Epidermal melanocyte (primary cell): ENCODE measurements around the gene RPS6KC1.
"Not testable (repeated sequence)": the region's sequence is repeated elsewhere in the genome, so short reads cannot be mapped to it uniquely, and the experiment has no call there.

Source experiments
- DNase-seq: peaks from one replicate; pipeline ENCODE4 v3.0.0; 2011; ENCODE audit warnings: low spot score; ENCODE audit not compliant: insufficient read length

RPS6KC1 gene, protein sequence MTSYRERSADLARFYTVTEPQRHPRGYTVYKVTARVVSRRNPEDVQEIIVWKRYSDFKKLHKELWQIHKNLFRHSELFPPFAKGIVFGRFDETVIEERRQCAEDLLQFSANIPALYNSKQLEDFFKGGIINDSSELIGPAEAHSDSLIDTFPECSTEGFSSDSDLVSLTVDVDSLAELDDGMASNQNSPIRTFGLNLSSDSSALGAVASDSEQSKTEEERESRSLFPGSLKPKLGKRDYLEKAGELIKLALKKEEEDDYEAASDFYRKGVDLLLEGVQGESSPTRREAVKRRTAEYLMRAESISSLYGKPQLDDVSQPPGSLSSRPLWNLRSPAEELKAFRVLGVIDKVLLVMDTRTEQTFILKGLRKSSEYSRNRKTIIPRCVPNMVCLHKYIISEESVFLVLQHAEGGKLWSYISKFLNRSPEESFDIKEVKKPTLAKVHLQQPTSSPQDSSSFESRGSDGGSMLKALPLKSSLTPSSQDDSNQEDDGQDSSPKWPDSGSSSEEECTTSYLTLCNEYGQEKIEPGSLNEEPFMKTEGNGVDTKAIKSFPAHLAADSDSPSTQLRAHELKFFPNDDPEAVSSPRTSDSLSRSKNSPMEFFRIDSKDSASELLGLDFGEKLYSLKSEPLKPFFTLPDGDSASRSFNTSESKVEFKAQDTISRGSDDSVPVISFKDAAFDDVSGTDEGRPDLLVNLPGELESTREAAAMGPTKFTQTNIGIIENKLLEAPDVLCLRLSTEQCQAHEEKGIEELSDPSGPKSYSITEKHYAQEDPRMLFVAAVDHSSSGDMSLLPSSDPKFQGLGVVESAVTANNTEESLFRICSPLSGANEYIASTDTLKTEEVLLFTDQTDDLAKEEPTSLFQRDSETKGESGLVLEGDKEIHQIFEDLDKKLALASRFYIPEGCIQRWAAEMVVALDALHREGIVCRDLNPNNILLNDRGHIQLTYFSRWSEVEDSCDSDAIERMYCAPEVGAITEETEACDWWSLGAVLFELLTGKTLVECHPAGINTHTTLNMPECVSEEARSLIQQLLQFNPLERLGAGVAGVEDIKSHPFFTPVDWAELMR

DNA sequence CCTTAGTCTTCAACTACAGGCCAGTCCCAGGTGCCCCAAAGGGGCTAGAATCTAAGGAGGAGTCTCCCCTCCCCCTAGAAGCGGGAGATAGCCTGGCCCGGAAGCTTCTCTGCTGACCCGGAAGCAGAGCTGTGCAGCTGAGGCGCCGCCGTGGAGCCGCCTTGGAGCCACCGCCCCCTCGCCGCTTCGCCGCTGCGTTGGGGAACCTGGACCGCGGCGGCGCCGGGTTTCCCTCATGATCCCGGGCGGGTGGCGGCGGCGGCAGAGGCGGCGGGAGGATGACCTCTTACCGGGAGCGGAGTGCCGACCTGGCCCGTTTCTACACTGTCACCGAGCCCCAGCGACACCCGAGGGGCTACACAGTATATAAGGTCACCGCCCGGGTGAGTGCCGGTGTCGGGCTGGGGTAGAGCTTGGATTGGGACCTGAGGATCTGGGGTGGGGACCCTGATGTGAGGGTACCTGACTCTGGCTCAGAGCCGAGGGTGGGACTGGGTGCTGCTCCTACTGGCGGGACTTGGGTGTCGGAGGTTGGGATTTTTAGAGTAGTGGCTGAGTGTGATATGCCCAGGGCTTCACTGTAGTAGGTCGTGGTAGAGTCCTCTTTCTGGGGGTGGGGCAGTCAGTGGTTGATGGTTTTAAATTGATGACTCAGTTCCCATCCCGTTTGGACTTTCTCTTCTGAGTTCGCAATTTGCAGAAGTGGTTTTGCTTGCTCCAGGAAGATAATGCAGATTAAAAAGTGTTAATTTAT lies at the start of gene RPS6KC1:
RPS6KC1 (plus strand) TSS at position 115 of the 754 bp plus-strand sequence; CDS start at position 279, 164 bp downstream.
- DNase-seq: peak; percentile 82

DNA sequence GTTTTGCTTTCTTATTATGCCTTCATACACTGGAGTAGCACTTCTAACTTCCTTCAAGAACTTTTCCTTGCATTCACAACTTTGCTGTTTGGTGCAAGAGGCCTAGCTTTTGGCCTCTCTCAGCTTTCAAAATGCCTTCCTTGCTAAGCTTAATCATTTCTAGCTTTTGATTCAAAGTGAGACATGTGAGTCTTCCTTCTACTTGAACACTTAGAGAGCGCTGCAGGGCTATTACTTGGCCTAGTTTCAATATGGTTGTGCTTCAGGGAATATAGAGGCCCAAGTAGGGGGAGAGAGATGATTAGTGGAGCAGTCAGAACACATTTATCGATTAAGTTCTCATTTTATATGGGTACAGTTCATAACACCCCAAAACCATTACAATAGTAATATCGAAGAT lies 47.8 kb upstream of the RPS6KC1 start:
- DNase-seq: no peak

DNA sequence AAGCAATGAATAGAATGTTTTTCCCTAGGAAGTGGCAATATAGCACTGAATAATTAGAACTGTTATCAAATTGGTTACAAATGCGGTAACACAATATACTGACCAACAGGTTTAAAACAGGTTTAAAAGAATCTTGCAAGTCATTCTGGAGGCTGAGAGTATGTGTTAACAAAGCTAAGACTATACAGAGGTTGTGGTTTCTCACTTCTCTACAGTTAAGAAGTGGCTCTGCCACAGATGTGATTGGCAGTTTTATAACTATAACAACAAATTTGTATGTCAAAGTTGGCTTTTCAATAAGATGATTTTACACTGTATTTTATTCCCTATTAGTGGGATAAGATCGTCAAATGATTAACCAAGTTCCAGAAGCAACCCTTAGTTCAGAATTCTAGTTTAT lies 42.5 kb upstream of the RPS6KC1 start:
- no peak for DNase-seq

DNA sequence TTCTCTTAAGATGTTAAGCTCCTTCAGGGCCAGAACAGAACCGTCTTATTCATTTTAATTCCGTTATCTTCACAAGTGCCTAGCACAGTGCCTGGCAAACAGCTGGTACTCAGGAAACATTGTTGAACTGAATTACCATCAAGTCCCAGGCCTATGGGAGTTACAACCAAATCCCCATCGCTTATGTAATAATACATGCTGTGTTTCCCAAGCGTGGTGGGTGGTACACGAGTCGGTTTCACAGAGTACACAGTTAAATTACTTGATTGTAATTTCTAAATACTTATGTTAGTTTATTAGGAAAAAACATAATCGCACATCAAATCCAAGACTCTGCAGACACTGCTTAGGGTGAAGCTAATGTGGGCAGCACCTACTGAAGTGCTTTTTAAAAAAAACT lies 36.4 kb upstream of the RPS6KC1 start:
- DNase-seq: no peak

DNA sequence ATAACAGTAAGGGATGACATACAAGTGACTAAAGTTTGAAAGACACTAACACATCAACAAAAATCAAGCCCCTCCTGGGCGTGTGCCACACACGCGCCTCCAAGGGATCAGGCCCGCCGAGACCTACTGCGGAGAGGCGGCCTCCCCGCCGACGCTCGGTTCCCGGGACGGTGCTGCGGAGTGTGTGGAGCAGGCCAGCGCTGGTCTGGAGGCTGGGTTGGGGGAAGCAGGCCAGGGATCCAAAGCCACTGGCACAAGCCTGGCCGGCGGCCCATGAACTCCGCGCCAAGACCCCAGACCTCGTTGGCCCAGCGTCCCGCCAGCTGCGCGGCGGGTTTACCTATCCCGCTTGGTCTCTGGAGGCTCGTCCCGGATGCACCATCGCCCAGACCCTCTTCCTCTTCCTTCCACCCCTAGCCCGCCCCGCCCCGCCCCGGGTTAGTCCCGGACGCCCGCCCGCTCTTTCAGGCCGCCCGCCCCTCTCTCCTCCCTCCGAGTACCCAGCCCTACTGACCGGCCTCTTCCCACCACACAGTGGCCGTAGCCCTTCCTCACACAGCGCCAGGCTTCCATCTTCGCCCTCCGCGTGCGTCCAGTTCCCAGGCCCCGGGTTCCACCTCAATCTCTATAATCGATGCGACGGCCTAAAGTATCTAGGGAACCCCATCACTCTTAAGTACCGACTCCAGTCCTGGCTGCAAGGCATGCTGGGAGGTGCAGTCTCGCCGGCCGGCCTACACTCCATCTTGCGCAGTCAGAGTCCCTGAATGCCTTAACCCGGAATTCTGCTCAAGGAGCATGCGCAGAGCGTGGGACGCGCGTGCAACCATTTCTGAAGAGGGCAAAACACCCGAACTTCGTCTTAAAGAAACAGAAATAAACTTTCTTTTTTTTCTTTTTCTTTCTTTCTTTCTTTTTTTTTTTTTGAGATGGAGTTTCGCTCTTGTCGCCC lies 35.7 kb upstream of the RPS6KC1 start, which contains the start of gene ANGEL2:
ANGEL2 (minus strand) TSS at position 769 of the 952 bp plus-strand sequence; CDS start at position 573, 196 bp downstream.
- peak; percentile 87 for DNase-seq

DNA sequence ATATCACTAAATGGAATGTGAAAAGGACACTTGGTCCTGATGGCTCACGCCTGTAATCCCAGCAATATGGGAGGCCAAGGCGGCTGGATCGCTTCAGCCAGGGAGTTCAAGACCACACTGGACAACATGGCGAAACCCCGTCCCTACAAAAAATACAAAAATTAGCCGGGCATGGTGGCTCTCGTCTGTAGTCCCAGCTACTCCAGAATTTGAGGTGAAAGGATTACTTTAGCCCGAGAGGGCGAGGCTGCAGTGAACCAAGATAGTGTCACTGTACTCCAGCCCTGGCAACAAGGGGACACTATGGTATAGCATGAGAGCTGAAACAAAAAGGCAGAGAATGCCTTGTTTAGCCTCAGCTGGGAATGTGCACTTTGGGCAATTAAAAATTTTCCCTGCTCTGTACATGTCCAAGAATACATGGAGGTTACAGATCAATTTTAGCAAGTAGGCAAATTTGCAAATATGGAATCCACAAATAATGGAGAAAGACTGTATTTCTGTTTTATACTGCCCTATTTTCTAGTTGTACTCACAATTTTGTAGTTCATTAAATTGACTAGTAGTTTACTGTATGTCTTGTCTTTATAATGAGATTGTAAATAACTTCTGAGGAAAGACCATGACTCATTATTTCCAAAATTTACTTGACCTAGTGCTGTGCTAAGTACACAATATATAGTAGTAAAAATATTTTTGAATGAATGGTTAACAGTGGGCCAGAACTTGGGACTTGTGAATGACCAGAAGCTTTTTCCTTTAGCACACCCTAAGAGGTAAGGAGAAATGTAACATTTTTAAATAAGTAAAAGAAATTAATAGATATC lies 33.4 kb upstream of the RPS6KC1 start:
- no peak for DNase-seq

DNA sequence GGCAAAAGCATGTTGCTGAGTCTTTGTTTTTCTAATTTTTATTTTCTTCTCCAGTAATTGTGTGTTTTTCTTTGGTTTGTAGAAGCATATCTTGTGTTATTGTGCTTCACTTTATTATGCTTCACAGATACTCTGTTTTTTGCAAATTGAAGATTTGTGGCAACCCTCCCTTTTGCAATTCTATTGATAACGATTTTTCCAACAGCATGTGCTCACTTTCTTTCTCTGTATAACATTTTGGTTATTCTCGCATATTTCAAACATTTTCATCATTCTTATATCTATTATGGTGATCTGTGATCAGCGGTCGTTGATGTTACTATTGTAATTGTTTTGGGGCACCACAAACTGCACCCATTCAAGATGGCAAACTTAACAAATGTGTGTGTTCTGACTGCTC lies 31.6 kb upstream of the RPS6KC1 start:
- no peak for DNase-seq

DNA sequence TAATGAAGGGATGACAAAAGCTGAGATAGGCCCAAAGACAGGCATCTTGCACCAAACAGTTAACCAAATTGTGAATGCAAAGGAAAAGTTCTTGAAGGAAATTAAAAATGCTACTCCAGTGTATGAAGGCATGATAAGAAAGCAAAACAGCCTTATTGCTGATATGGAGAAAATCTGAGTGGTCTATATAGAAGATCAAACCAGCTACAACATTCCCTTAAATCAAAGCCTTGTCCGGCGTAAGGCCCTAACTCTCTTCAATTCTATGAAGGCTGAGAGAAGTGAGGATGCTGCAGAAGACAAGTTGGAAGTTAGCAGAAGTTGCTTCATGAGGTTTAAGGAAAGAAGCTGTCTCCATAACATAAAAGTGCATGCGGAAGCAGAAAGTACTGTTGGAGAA lies 31.0 kb upstream of the RPS6KC1 start:
- DNase-seq: no peak

DNA sequence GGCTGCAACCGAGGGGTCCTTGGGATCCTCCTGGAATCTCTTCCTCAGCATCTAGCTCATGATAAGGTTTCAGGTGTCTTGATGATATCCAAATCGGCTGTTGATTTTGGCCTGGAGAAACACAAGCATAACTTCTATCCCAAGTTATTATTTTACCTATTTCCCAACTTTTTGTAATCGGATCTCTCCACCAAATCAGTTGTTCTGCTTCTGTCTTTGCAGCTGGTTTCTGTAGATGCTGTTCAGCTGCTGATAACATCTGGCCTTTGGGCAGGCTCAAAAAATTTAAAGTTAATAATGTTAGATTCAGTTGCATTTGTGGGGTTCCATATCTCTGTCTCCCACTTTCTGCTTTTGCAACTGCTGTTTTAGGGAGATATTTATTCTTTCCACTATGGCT lies 24.0 kb upstream of the RPS6KC1 start:
- DNase-seq: not testable (repeated sequence)

DNA sequence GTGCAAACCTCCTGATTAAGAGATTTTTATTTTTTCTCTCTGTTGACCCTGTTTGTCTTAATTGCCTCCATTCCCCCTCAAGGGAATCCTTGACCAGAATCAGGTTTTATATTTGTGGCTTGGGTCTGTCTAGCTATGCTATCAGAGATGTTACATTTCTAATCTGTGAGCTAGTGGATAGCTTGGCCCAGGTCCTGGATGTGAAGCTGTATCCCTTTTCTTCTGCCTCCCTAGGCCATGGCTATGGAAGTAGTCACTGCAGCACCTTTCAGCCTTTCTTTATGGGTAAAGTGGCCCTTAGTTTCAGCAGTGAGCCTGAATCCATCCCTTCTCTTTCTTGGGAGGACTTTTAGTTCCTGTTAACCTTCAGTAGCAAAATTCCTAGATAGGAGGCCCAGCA lies 18.4 kb upstream of the RPS6KC1 start:
- no peak for DNase-seq

DNA sequence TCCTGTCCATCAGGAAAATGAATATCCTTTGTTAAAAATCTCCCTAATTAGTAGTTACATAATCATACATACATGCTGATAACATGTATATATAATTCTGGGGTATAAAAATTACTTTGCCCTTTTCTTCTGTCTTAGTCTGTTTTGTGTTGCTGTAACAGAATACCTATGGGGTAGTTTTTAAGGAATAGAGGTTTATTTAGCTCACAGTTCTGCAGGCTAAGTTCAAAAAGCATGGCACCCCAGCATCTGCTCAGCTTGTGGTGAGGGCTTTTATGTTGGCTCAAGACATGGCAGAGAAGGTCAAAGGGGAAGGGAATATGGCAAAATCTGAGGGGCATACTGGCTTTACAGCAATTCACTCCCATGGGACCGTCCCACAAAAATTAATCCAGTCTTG lies 16.3 kb upstream of the RPS6KC1 start:
- DNase-seq: no peak

DNA sequence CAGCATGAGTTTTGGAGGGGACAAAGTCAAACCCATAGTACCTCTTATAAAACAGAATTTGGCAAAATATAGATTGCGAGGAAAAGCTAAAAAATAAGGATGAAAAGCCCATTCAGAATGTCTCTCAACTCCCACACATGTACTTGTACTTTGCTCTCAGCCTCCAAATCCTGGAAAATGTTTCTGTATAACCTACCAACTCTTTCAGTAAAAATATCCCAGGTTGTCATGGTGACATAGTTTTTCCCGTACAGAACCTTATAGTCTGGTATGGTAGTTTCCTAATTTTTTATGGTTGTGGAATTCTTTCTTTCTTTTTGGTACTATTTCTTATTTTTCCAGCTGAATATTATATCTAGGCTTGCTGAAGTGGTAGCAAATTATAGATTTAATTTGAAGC lies 15.5 kb upstream of the RPS6KC1 start:
- no peak for DNase-seq

DNA sequence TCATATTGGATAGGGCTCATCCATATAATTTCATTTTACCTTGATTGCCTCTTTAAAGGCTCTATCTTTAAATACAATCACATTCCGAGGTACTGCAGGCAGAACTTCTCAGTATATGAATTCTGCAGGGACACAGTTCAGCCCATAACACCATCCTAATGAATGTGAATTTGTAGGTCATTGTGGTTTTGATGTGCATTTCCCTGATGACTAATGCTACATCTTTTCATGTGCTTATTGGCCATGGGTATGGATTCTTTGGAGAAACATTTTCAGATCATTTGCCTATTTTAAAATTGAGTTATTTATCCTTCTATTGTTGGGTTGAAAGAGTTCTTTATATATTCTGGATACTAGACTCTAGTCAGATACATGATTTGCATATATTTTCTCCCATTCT lies 9.6 kb upstream of the RPS6KC1 start:
- DNase-seq: no peak

DNA sequence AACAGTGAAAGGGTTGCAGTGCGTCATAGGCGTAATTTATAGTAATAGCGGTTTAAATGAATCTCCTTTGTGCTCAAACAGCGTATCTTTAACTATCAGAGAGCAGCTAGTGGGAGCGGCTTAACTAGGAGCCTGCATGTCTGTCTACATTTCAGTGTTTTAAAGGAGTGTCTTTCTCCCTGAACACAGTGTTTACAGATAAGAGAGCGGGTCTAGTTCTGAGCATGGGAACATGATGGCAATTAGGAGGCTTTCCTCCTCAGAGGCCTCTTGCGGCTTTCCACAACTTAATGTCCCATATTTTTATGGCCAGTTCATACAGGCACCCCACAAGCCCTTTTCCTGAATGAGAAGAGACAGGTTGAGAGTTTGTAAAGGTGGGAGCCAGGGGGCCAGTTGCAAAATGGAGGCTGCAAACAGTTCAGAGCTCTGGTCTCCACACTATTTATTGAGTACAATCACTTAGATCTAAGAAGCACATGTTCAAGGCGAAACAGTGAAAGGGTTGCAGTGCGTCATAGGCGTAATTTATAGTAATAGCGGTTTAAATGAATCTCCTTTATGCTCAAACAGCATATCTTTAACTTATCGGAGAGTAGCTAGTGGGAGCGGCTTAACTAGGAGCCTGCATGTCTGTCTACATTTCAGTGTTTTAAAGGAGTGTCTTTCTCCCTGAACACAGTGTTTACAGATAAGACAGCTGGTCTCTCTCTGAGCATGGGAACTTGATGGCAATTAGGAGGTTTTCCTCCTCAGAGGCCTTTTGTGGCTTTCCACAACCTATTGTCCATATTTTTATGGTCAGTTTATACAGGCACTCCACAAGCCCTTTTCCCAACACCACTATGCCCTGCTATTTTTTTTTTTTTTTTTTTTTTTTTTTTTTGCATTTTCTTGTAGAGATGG lies 5.5 kb upstream of the RPS6KC1 start:
- not testable (repeated sequence) for DNase-seq

DNA sequence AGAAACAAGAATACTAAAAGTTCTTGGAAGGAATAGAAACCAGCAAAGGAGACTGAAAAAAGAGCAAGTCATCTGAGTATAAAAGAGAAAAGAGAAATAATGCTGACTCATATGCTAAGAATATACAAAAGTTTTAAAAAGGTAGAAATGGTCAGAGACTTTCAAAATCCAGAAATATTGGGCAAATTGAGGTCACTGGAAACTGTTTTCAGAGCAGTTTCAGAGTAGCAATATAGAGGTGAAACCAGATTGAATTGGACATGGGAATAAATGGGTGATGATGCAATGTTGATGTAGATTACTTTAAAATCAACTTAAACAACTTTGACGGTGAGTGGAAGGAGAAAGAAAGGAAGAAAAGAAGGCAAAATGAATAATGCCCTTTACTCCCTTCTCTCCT lies 1.8 kb upstream of the RPS6KC1 start:
- no peak for DNase-seq

DNA sequence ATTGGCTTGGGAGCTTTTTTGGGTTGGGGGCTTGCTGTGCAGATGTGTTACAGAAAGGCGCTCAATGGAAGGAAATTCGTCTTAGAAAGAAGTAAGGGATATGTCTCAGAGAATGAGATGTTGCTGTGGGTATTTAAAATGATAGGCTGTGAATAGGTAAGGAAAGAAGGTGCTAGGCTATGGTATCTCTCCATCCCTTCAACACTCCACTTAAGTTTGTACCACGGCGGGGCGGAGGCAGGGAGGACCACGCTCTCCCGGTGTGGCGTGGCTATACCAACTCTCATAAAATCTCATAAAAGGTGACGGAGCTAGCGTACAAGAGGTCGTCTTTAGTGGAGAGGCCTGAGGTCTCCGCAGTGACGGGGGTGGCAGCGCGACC lies 305 bp upstream of the RPS6KC1 start:
- DNase-seq: no peak

DNA sequence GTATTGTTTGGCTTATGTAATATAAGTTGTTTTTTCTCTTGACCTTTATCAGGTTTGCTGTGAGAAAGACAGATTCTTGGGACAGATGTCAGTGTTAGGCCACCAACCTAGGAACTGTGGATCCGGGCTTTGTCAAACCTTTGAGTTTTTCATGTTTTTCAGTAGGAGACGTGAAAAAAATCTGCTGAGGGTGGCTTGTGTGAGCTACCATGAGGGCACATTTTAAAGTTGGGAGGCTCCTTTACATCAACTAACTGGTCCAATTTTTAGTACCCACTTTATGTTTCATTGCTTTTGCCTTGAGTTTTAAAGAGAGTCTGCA lies 801 bp downstream of the RPS6KC1 start:
- DNase-seq: no peak

DNA sequence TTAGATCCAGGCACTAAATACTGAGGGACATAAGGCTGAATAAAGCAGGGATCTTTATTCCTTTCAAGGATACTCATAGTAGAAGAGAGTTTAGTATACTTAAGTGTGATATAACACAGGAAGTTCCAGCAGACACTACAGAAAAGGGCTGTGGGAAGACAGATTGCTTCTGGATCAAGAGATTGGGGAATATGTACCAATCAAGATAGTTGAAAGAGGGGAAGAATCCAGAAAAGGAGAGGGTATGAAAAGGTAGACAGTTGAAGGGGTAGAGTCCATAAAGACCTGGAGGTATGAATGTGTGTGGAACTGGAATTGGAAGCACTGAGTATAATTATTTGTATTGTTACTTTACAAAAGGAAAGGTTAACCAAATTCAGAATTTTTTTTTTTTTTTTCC lies 2.4 kb downstream of the RPS6KC1 start:
- no peak for DNase-seq
